HG03064 (cell line): ENCODE results near the gene PLG.
"Not testable (repeated sequence)": the region's sequence is repeated elsewhere in the genome, so short reads cannot be mapped to it uniquely, and the experiment has no call there.

Source experiments
- ATAC-seq: cut with Tn5 transposase; IDR thresholded peaks from one replicate; pipeline ENCODE4 v1.9.1; 2021; ENCODE audit warnings: low read depth; ENCODE audit not compliant: unreplicated experiment

Gene PLG

GRCh38 chr6:160701918-160702680 is at the start of gene PLG:
Gene PLG (plus strand): TSS chr6:160702244. CDS start chr6:160702305, 61 bp downstream.
- ATAC-seq = not testable (repeated sequence)

GRCh38 chr6:160659562-160659961 is 42.5 kb upstream of the PLG start:
- no peak for ATAC-seq

GRCh38 chr6:160661216-160661615 is 40.8 kb upstream of the PLG start:
- ATAC-seq = no peak

- ATAC-seq = no peak
Measured at GRCh38 chr6:160662429-160662828, 39.6 kb upstream of the PLG start.

GRCh38 chr6:160662842-160663241 is 39.2 kb upstream of the PLG start:
- no peak for ATAC-seq

GRCh38 chr6:160664198-160664597 is 37.8 kb upstream of the PLG start, which contains the start of gene LPA:
Gene LPA (minus strand): TSS chr6:160664275. CDS start chr6:160664214, 61 bp downstream.
- not testable (repeated sequence) for ATAC-seq

GRCh38 chr6:160667639-160668481 is 34.2 kb upstream of the PLG start:
- peak; percentile 91 for ATAC-seq

GRCh38 chr6:160668589-160668988 is 33.5 kb upstream of the PLG start:
- ATAC-seq = no peak

- ATAC-seq = not testable (repeated sequence)
Measured at GRCh38 chr6:160676418-160676817, 25.6 kb upstream of the PLG start.

GRCh38 chr6:160678230-160678629 is 23.8 kb upstream of the PLG start:
- no peak for ATAC-seq

- ATAC-seq = no peak
Measured at GRCh38 chr6:160678744-160679401, 23.2 kb upstream of the PLG start.

- ATAC-seq = no peak
Measured at GRCh38 chr6:160679402-160679769, 22.7 kb upstream of the PLG start.

GRCh38 chr6:160685101-160685761 is 16.8 kb upstream of the PLG start:
- ATAC-seq = not testable (repeated sequence)

GRCh38 chr6:160685762-160686450 is 16.1 kb upstream of the PLG start:
- ATAC-seq = no peak

- ATAC-seq = no peak
Measured at GRCh38 chr6:160690458-160690857, 11.6 kb upstream of the PLG start.

GRCh38 chr6:160691617-160692016 is 10.4 kb upstream of the PLG start:
- ATAC-seq = no peak

GRCh38 chr6:160692369-160692959 is 9.6 kb upstream of the PLG start:
- ATAC-seq = no peak

GRCh38 chr6:160695025-160695424 is 7.0 kb upstream of the PLG start:
- ATAC-seq = not testable (repeated sequence)

GRCh38 chr6:160695622-160696021 is 6.4 kb upstream of the PLG start:
- not testable (repeated sequence) for ATAC-seq

GRCh38 chr6:160696884-160697283 is 5.2 kb upstream of the PLG start:
- not testable (repeated sequence) for ATAC-seq
